GM12878 (cell line): ENCODE measurements around the gene NKAIN1. TPM values are rescaled to one million over a fixed set of nuclear protein-coding genes. Genes with fewer than 3 reads are reported as not detected.

Source experiments
- ATAC-seq: fragments of 200-7000 bp; cut with Tn5 transposase; 3 replicates; pipeline ENCODE4 v1.9.1; 2020; ENCODE audit warnings: mild to moderate bottlenecking, moderate library complexity
- BruUV-seq: library from RNA; stranded (reverse); fragments of 400-500 nt; replicated peaks from 2 replicates; lab custom pipeline; 2021; lab: Mats Ljungman, UMichigan
- CTCF ChIA-PET: fragments of 300-600 bp; sonication (Branson Sonifier 250); formaldehyde crosslinking; extraction: SDS; loops from one replicate; lab custom pipeline; 2021; ENCODE audit warnings: inconsistent platforms; lab: Yijun Ruan, JAX
- POLR2A ChIA-PET: fragments of 350-600 bp; formaldehyde crosslinking; extraction: SDS; loops from one replicate; lab custom pipeline; 2021; ENCODE audit warnings: inconsistent platforms; lab: Charles Lee
- RAD21 ChIA-PET: fragments of 300-600 bp; sonication (Branson Sonifier 250); formaldehyde crosslinking; loops from one replicate; lab custom pipeline; 2023; ENCODE audit warnings: antibody characterized with exemption; ENCODE audit not compliant: unreplicated experiment; lab: Charles Lee
- SMC1A ChIA-PET: fragments of 300-600 bp; sonication (Branson Sonifier 250); formaldehyde crosslinking; loops from one replicate; lab custom pipeline; 2023; ENCODE audit not compliant: unreplicated experiment, uncharacterized antibody; lab: Charles Lee
- DNase-seq: peaks from one replicate; pipeline ENCODE4 v3.0.0-alpha.2; 2011; ENCODE audit warnings: low read depth, low spot score
- FAIRE-seq: peaks from 3 replicates; lab custom pipeline; 2011; peaks lifted over from hg19 to GRCh38; lab: Jason Lieb, UNC
- H2AFZ ChIP-seq: 2 replicates; pipeline ENCODE4 v1.6.0; 2011; ENCODE audit warnings: low read depth, low read length, control low read depth; ENCODE audit not compliant: control insufficient read depth
- H3K27ac ChIP-seq: 2 replicates; pipeline ENCODE4 v1.5.1; 2011; ENCODE audit warnings: control low read depth; ENCODE audit not compliant: control insufficient read depth, insufficient read depth
- H3K27me3 ChIP-seq, 2 experiments: replicated peaks in 1 of 2; 2 replicates each; pipeline versions ENCODE4 v1.6.0 to v1.6.1; 2011; ENCODE audit warnings: low read length in 1 of 2; ENCODE audit not compliant: control insufficient read depth in 2 of 2, insufficient read depth in 2 of 2
- H3K36me3 ChIP-seq, 2 experiments: 2 replicates each; pipeline ENCODE4 v1.5.1; 2011; ENCODE audit warnings: low read length in 1 of 2; ENCODE audit not compliant: control insufficient read depth in 2 of 2, insufficient read depth in 2 of 2
- H3K4me1 ChIP-seq: 2 replicates; pipeline ENCODE4 v1.6.1; 2011; ENCODE audit warnings: mild to moderate bottlenecking, low read length, moderate library complexity, mixed read lengths; ENCODE audit not compliant: control insufficient read depth, insufficient read depth
- H3K4me2 ChIP-seq: 2 replicates; pipeline ENCODE4 v1.6.0; 2011; ENCODE audit warnings: control low read depth; ENCODE audit not compliant: control insufficient read depth, insufficient read depth
- H3K4me3 ChIP-seq: fragments of 200-600 bp; sonication (generic); 2 replicates; pipeline ENCODE4 v1.5.1; 2016
- H3K79me2 ChIP-seq: 2 replicates; pipeline ENCODE4 v1.6.0; 2011; ENCODE audit warnings: low read length; ENCODE audit not compliant: control insufficient read depth, insufficient read depth
- H3K9ac ChIP-seq: 2 replicates; pipeline ENCODE4 v1.8.0; 2011; ENCODE audit warnings: low read length, control low read depth, mixed read lengths; ENCODE audit not compliant: control insufficient read depth, insufficient read depth
- H3K9me3 ChIP-seq: replicated peaks from 3 replicates; pipeline ENCODE4 v1.5.1; 2011; ENCODE audit warnings: mild to moderate bottlenecking, low read length; ENCODE audit not compliant: control insufficient read depth, insufficient read depth
- H4K20me1 ChIP-seq: 2 replicates; pipeline ENCODE4 v1.6.0; 2011; ENCODE audit not compliant: control insufficient read depth, insufficient read depth
- ASH2L ChIP-seq: fragments of 300-600, 200-600 bp; sonication (generic); IDR thresholded peaks from 2 replicates; pipeline ENCODE4 v1.6.1; 2017; ENCODE audit warnings: low read depth, mild to moderate bottlenecking, borderline replicate concordance
- CHD1 ChIP-seq: IDR thresholded peaks from 2 replicates; pipeline ENCODE4 v1.6.1; 2012; ENCODE audit warnings: low read depth, low read length, improper control_type of control experiment
- E4F1 ChIP-seq: fragments of 450-650 bp; IDR thresholded peaks from 2 replicates; pipeline ENCODE4 v1.6.1; 2018; ENCODE audit warnings: borderline replicate concordance, mild to moderate bottlenecking; ENCODE audit not compliant: partially characterized antibody
- FOS ChIP-seq: IDR thresholded peaks from 3 replicates; pipeline ENCODE4 v1.6.1; 2011; ENCODE audit warnings: borderline replicate concordance; ENCODE audit not compliant: insufficient read length; ENCODE audit errors: extremely low read depth
- HDAC2 ChIP-seq: fragments of 200-600 bp; sonication (generic); IDR thresholded peaks from 2 replicates; pipeline ENCODE4 v1.6.1; 2017
- LARP7 ChIP-seq: fragments of 450-650 bp; IDR thresholded peaks from 2 replicates; pipeline ENCODE4 v1.6.1; 2017; ENCODE audit warnings: mild to moderate bottlenecking
- MTA2 ChIP-seq: fragments of 450-650 bp; IDR thresholded peaks from 2 replicates; pipeline ENCODE4 v1.6.1; 2016; ENCODE audit warnings: low read depth, mild to moderate bottlenecking, moderate library complexity
- MTA3 ChIP-seq: IDR thresholded peaks from 2 replicates; pipeline ENCODE4 v1.6.1; 2012; ENCODE audit warnings: low read length, inconsistent platforms, borderline replicate concordance
- RCOR1 ChIP-seq: conservative IDR thresholded peaks from 2 replicates; pipeline ENCODE4 v1.6.1; 2012; ENCODE audit warnings: low read depth, low read length, improper control_type of control experiment
- RELA ChIP-seq: fragments of 450-650 bp; IDR thresholded peaks from 2 replicates; pipeline ENCODE4 v1.8.0; 2014; ENCODE audit warnings: borderline replicate concordance; ENCODE audit not compliant: partially characterized antibody
- RUNX3 ChIP-seq: IDR thresholded peaks from 2 replicates; pipeline ENCODE4 v1.6.1; 2012; ENCODE audit warnings: low read length, inconsistent platforms
- SIN3A ChIP-seq: IDR thresholded peaks from 2 replicates; pipeline ENCODE4 v1.6.1; 2012; ENCODE audit warnings: low read depth, low read length, improper control_type of control experiment
- SP1 ChIP-seq: IDR thresholded peaks from one replicate; pipeline ENCODE4 v1.6.1; 2011; ENCODE audit warnings: low read depth, low read length
- WGBS: methylation state at CpG from one replicate; pipeline ENCODE4 v1.1.6; 2016; ENCODE audit warnings: low lambda C conversion rate; ENCODE audit not compliant: insufficient replicate concordance, insufficient coverage; ENCODE audit errors: missing lambda C conversion rate; 5-methylcytosine and 5-hydroxymethylcytosine counted together
- in situ Hi-C: fragments of 300-500 bp; cut with MboI; formaldehyde crosslinking; loops from 9 replicates; pipeline ENCODE4 v1.14.3; 2018; ENCODE audit warnings: mixed read lengths
- intact Hi-C: fragments of 100-400 bp; cut with micrococcal nuclease; formaldehyde crosslinking; loops from one replicate; pipeline ENCODE4 v1.14.2; 2022; ENCODE audit not compliant: unreplicated experiment
- polyA plus RNA-seq, 11 experiments: library from polyadenylated mRNA; depleted of rRNA in 4 of 11; unstranded in 6 of 11; stranded (reverse) in 5 of 11; fragments of >200 nt; fragmentation: Nextera tagmentation in 4 of 11; fragmentation: Illumina TruSeq in 1 of 11; extraction: Ambion mirVana in 4 of 11; extraction: Trizol in 1 of 11; gene quantifications; 1 replicate in 1 of 11; 2 replicates in 10 of 11; pipeline versions ENCODE4 v1.2.1 to v1.2.3, GENCODE V29; 2011 to 2016; ENCODE audit warnings: inconsistent platforms in 2 of 11, missing spikeins in 2 of 11, low read depth in 1 of 11
- total RNA-seq, 4 experiments: library from RNA; depleted of rRNA in 3 of 4; stranded (reverse); fragments of >200 nt in 3 of 4; fragmentation: Illumina TruSeq in 1 of 4; extraction: Trizol in 1 of 4; gene quantifications; 2 replicates each; pipeline versions ENCODE4 v1.2.1 to v1.2.3, GENCODE V29; 2013 to 2021
- TF ChIP-seq, protein P1 (sequence below): fragments of 150-350 bp; IDR thresholded peaks from 2 replicates; pipeline ENCODE4 v1.6.1; 2016; ENCODE audit warnings: low read depth, low read length
- TF ChIP-seq, protein P2 (sequence below): IDR thresholded peaks from 2 replicates; pipeline ENCODE4 v1.6.1; 2011; ENCODE audit warnings: borderline replicate concordance, low read depth, mild to moderate bottlenecking, moderate library complexity, low read length; ENCODE audit not compliant: insufficient read depth, poor library complexity, severe bottlenecking

The NKAIN1 gene
- total and polyA plus RNA-seq, 10 of the 15 experiments (the other 5 are each of a cell fraction or from before 2014, with no cell fraction given) = not detected

DNA sequence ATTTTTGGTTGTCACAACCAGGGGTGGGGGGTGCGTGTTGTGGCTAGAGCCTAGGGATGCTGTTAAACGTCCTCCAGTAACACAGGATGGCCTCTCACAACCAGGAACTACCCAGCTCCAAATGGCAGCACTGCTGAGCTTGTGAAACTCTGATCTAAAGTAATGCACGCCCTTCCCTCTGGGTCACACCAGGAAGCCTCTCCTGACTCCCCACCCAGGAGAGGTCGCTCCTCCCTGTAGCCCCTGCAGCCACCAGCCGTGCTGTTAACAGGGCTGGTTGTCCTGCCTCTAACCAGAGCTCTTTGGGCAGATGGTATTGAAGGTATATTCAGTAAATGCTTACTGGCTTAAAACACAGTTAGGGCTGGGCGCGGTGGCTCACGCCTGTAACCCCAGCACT, 73.2 kb downstream of the NKAIN1 start (continued):
- TF ChIP-seq, protein P1, sequence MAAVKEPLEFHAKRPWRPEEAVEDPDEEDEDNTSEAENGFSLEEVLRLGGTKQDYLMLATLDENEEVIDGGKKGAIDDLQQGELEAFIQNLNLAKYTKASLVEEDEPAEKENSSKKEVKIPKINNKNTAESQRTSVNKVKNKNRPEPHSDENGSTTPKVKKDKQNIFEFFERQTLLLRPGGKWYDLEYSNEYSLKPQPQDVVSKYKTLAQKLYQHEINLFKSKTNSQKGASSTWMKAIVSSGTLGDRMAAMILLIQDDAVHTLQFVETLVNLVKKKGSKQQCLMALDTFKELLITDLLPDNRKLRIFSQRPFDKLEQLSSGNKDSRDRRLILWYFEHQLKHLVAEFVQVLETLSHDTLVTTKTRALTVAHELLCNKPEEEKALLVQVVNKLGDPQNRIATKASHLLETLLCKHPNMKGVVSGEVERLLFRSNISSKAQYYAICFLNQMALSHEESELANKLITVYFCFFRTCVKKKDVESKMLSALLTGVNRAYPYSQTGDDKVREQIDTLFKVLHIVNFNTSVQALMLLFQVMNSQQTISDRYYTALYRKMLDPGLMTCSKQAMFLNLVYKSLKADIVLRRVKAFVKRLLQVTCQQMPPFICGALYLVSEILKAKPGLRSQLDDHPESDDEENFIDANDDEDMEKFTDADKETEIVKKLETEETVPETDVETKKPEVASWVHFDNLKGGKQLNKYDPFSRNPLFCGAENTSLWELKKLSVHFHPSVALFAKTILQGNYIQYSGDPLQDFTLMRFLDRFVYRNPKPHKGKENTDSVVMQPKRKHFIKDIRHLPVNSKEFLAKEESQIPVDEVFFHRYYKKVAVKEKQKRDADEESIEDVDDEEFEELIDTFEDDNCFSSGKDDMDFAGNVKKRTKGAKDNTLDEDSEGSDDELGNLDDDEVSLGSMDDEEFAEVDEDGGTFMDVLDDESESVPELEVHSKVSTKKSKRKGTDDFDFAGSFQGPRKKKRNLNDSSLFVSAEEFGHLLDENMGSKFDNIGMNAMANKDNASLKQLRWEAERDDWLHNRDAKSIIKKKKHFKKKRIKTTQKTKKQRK = no peak
- TF ChIP-seq SP1 = no peak
- TF ChIP-seq CHD1 = no peak
- no peak for TF ChIP-seq RCOR1
- TF ChIP-seq, protein P2, sequence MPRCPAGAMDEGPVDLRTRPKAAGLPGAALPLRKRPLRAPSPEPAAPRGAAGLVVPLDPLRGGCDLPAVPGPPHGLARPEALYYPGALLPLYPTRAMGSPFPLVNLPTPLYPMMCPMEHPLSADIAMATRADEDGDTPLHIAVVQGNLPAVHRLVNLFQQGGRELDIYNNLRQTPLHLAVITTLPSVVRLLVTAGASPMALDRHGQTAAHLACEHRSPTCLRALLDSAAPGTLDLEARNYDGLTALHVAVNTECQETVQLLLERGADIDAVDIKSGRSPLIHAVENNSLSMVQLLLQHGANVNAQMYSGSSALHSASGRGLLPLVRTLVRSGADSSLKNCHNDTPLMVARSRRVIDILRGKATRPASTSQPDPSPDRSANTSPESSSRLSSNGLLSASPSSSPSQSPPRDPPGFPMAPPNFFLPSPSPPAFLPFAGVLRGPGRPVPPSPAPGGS = no peak
- TF ChIP-seq RELA = no peak

DNA sequence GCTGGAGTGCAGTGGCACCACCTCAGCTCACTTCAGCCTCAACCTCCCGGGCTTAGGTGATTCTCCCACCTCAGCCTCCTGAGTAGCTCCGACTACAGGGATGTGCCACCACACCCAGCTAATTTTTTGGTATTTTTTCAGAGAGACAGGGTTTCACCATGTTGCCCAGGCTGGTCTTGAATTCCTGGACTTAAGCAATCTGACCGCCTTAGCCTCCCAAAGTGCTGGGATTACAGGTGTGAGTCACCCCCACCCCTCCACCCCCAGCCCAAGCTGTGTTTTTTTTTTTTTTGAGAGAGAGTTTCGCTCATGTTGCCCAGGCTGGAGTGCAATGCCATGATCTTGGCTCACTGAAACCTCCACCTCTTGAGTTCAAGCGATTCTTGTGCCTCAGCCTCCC, 75.4 kb downstream of the NKAIN1 start:
- Histone ChIP-seq H3K4me2 (no peak overlapping the region), H3K27ac (no peak overlapping the region), H3K9me3 (no peaks in the 10 kb centered on the region), H3K4me1 (no peaks in the 10 kb centered on the region), H3K9ac (no peak overlapping the region), H3K36me3 (no peaks in the 10 kb centered on the region), H3K79me2 (no peaks in the 10 kb centered on the region), H3K27me3 (no peaks in the 10 kb centered on the region; a peak in 1 of 4 replicates), H4K20me1 (no peaks in the 10 kb centered on the region), H3K4me3 (no peak overlapping the region), H2AFZ (no peak overlapping the region)
- 10% methylated on average over 5 of the region's 5 CpGs for WGBS
- ChIA-PET CTCF (interaction anchor here (0.7 to 3.7 kb wide), 10 partner anchors 9 to 374 kb away, joined by 3 to 15 read pairs (median 4); no protein-coding TSS in a partner anchor), RAD21 (no interaction called here), POLR2A (interaction anchor here (0.6 kb wide), 2 partner anchors 220 to 709 kb away, joined by 3 to 5 read pairs; no protein-coding TSS in a partner anchor), SMC1A (interaction anchor here (1.3 kb wide), 1 partner anchor 19 kb away, joined by 3 read pairs; no protein-coding TSS in a partner anchor)
- TF ChIP-seq FOS (no peak), SIN3A (no peak), ASH2L (no peak), MTA2 (no peak), MTA3 (no peak), CHD1 (no peak), LARP7 (no peak), RUNX3 (no peak), E4F1 (no peak), HDAC2 (no peak)
- intact Hi-C loops = no loop called here
- no peak for DNase-seq
- BruUV-seq = no TSS peak
- in situ Hi-C loops = no loop called here
- no peak for FAIRE-seq
- no peak for ATAC-seq
